Lung (tissue), 12 donors: ENCODE measurements around the gene FBXO22. TPM values are rescaled to one million over a fixed set of nuclear protein-coding genes. Genes with fewer than 3 reads are reported as not detected.
A peak's percentile ranks its signal among the peaks of the same experiment; 100 is the strongest.

Experiments used
- ATAC-seq: fragments of 200-7000 bp; cut with Tn5 transposase; one replicate; pipeline ENCODE4 v1.9.1; 2020; ENCODE audit warnings: moderate number of reproducible peaks; ENCODE audit not compliant: insufficient read depth, low FRiP score
- DNase-seq, 3 donors: peaks; one replicate each; pipeline ENCODE4 v3.0.0-alpha.2; 2013 to 2017
- H3K27ac ChIP-seq, 2 donors: one replicate each; pipeline ENCODE4 v1.5.1; 2013; ENCODE audit warnings: mild to moderate bottlenecking in 2 of 2, moderate library complexity in 2 of 2, control low read depth in 1 of 2, inconsistent platforms in 1 of 2, low read depth in 1 of 2, low read length in 1 of 2
- H3K27me3 ChIP-seq, 3 donors: one replicate each; pipeline ENCODE4 v1.5.1; 2013; ENCODE audit warnings: low read length in 2 of 3; ENCODE audit not compliant: control insufficient read depth in 3 of 3, insufficient read depth in 3 of 3
- H3K36me3 ChIP-seq, 4 donors: one replicate each; pipeline ENCODE4 v1.5.1; 2013; ENCODE audit warnings: low read length in 4 of 4, mild to moderate bottlenecking in 1 of 4, moderate library complexity in 1 of 4; ENCODE audit not compliant: control insufficient read depth in 4 of 4, insufficient read depth in 4 of 4
- H3K4me1 ChIP-seq, 5 donors: one replicate each; pipeline ENCODE4 v1.5.1; 2013; ENCODE audit warnings: low read length in 5 of 5, mild to moderate bottlenecking in 2 of 5, moderate library complexity in 1 of 5; ENCODE audit not compliant: control insufficient read depth in 5 of 5, insufficient read depth in 5 of 5
- H3K4me3 ChIP-seq: one replicate; pipeline ENCODE4 v1.5.1; 2013; ENCODE audit warnings: mild to moderate bottlenecking, control low read depth, moderate library complexity
- H3K9ac ChIP-seq, 2 donors: one replicate each; pipeline ENCODE4 v1.5.1; 2013; ENCODE audit warnings: low read length in 2 of 2, control low read depth in 1 of 2; ENCODE audit not compliant: insufficient read depth in 1 of 2
- H3K9me3 ChIP-seq, 4 donors: one replicate each; pipeline ENCODE4 v1.5.1; 2013; ENCODE audit warnings: low read length in 3 of 4, mild to moderate bottlenecking in 1 of 4, moderate library complexity in 1 of 4; ENCODE audit not compliant: control insufficient read depth in 4 of 4, insufficient read depth in 3 of 4
- WGBS, 2 donors: extraction: QIAGEN DNeasy Blood & Tissue Kit; methylation state at CpG; one replicate each; pipeline ENCODE4 v1.1.7; 2013; 5-methylcytosine and 5-hydroxymethylcytosine counted together
- polyA plus RNA-seq, 2 donors: library from polyadenylated mRNA; stranded (reverse); fragments of 200-250 nt; gene quantifications; one replicate each; pipeline ENCODE4 v1.2.1, GENCODE V29; 2013
- total RNA-seq, 2 donors: library from RNA; depleted of rRNA in 1 of 2; stranded (reverse); fragments of >200 nt in 1 of 2; gene quantifications; one replicate each; pipeline ENCODE4 v1.2.1, GENCODE V29; 2014 to 2021
- TF ChIP-seq, protein P1 (sequence below): IDR thresholded peaks from 2 replicates; pipeline ENCODE4 v1.5.1; 2012; ENCODE audit warnings: mild to moderate bottlenecking; ENCODE audit errors: control extremely low read depth, extremely low read depth
- donor health status: control.
- donor health status: control.
- donor health status: Bipolar disorder and iron deficiency.
- donor health status: healthy.
- donor health status: DM: yes; HTN: yes; CAD: no.

Gene FBXO22
- total and polyA plus RNA-seq, 4 donors = 8.6 to 29.6 (median 20.8) TPM

DNA sequence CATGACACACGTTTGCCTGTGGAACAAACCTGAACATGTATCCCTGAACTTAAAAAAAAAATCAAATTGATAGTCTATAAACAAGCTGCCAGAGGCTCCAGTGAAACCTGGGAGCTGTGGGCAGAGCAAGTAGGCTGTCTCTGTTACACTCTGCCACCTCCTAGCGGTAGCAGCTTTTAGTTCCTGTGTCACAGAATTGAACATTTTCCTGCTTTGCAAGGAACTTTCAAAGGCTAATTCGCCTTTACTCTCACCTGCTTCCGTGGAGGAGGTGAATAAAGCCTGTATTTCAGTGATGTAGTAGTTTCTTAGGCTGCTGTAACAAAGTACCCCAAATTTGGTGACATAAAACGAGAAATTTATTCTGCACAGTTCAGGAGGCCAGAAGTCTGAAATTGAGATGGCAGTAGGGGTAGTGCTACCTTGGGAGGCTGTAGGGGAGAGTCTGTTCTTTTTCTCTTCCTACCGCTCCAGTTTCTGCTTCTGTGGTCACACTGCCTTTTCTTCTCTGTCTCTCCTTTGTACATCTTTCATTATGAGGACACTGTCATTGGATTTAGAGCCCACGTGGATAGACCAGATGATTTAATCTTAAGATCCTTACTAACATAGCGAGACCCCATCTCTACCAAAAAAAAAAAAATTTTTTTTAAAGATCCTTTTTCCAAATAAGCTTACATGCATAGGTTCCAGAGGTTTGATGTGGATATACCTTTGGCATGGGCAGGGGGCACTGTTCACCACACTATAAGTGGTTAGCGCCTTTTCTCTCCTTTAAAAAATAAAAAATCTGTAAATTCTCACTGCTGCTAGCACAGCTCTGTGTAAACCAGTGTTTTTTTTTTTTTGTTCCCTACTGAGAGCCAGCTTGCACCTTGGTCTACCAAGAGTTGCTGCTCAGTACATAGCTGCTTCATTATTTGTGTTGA is 25.3 kb downstream of the FBXO22 start:
- Histone ChIP-seq H3K9ac (no peak overlapping the region), H3K9me3 (no peaks in the 10 kb centered on the region), H3K27ac (no peak overlapping the region), H3K4me1 (peaks cover 0 to 10% (median 0%) of the 10 kb centered on the region in 5 donors), H3K4me3 (no peak overlapping the region), H3K27me3 (no peaks in the 10 kb centered on the region), H3K36me3 (peaks cover 3 to 10% (median 8%) of the 10 kb centered on the region in 4 donors)
- DNase-seq (peak in 2 of 3 donors; percentile 22 to 41), ATAC-seq (no peak)
- 81 to 83% methylated on average over 9 of the region's 9 CpGs for WGBS, 2 donors
- TF ChIP-seq, protein P1, sequence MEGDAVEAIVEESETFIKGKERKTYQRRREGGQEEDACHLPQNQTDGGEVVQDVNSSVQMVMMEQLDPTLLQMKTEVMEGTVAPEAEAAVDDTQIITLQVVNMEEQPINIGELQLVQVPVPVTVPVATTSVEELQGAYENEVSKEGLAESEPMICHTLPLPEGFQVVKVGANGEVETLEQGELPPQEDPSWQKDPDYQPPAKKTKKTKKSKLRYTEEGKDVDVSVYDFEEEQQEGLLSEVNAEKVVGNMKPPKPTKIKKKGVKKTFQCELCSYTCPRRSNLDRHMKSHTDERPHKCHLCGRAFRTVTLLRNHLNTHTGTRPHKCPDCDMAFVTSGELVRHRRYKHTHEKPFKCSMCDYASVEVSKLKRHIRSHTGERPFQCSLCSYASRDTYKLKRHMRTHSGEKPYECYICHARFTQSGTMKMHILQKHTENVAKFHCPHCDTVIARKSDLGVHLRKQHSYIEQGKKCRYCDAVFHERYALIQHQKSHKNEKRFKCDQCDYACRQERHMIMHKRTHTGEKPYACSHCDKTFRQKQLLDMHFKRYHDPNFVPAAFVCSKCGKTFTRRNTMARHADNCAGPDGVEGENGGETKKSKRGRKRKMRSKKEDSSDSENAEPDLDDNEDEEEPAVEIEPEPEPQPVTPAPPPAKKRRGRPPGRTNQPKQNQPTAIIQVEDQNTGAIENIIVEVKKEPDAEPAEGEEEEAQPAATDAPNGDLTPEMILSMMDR = no peak

DNA sequence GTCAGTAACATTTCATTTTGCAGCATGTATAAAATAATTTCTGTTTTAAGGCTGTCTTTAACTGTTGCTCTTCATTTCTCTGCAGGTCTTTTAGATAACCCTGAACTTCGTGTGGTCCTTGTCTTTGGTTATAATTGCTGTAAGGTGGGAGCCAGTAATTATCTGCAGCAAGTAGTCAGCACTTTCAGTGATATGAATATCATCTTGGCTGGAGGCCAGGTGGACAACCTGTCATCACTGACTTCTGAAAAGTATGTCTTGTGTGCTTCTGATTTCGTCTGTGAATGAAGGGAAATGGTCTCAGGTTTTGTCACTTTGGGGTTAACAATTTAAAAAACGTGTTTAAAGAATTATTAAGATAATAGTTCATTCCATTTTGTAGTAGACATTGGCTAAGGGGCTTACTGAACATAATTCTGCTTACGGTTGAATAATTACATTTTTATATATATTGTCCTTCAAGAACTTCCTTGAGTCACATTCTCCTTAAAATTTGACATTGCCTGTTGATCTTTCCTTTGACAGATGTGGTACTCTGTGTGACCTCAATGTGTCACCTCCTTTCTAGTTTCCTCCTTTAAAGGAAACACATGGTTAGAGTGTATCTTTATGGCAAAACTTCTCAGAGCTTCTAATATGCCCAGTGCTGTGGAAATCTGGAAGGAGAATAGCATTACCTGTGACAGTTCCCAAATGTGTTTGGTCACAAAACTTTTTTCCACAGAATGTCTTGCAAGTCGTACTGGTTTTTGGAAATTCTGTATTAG is 26.3 kb downstream of the FBXO22 start:
- TF ChIP-seq, protein P1 = no peak
- Histone ChIP-seq H3K9me3 (no peaks in the 10 kb centered on the region), H3K36me3 (peaks cover 3 to 14% (median 9%) of the 10 kb centered on the region in 4 donors), H3K9ac (no peak overlapping the region), H3K27me3 (no peaks in the 10 kb centered on the region), H3K27ac (no peak overlapping the region), H3K4me3 (no peak overlapping the region), H3K4me1 (peaks cover 0 to 10% (median 0%) of the 10 kb centered on the region in 5 donors)
- WGBS, 2 donors = 56% methylated on average over 5 of the region's 5 CpGs
- no peak for ATAC-seq
- peak in 1 of 3 donors; percentile 11 for DNase-seq

DNA sequence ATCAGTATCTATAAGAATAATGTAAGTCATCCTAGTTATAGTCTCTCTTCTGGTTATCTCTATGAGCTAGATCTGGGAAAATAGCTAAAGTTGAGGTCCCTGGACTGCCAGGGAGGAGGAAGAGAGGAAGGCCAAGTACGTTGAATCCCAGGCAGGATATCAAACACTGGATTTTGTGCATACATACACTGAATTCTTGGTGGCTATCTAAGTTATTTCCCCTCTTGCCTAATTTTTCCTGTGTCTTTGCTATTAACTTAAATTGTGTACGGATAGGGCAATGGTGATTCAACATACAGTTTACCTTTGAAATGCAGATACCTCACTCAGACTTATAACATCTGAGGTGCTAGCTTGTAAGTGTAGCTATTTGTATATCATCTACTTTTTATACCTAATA is 27.2 kb downstream of the FBXO22 start:
- no peak overlapping the region for H3K9ac ChIP-seq
- H3K36me3 ChIP-seq = peaks cover 6 to 14% (median 9%) of the 10 kb centered on the region in 4 donors
- peaks cover 0 to 4% (median 0%) of the 10 kb centered on the region in 5 donors for H3K4me1 ChIP-seq
- ATAC-seq (no peak), DNase-seq (no peak)
- H3K27me3 ChIP-seq = no peaks in the 10 kb centered on the region
- TF ChIP-seq, protein P1 = no peak
- H3K4me3 ChIP-seq = no peak overlapping the region
- WGBS, 2 donors = 54 to 76% methylated on average over 2 of the region's 2 CpGs
- H3K9me3 ChIP-seq = no peaks in the 10 kb centered on the region
- H3K27ac ChIP-seq = no peak overlapping the region
